Rectal smooth muscle tissue (tissue), 1 donor: Measurements from ENCODE around the gene KRT7.

Source experiments
- H3K27ac ChIP-seq: one replicate; pipeline ENCODE4 v1.7.0; 2013; ENCODE audit warnings: low read depth, low read length, inconsistent platforms
- H3K27me3 ChIP-seq: one replicate; pipeline ENCODE4 v1.7.0; 2013; ENCODE audit warnings: low read length; ENCODE audit not compliant: control insufficient read depth, insufficient read depth
- H3K36me3 ChIP-seq: one replicate; pipeline ENCODE4 v1.7.0; 2013; ENCODE audit warnings: low read length; ENCODE audit not compliant: control insufficient read depth, insufficient read depth
- H3K4me1 ChIP-seq: one replicate; pipeline ENCODE4 v1.7.0; 2013; ENCODE audit warnings: low read length; ENCODE audit not compliant: control insufficient read depth, insufficient read depth
- H3K4me3 ChIP-seq: one replicate; pipeline ENCODE4 v1.7.0; 2013; ENCODE audit warnings: low read length
- H3K9ac ChIP-seq: one replicate; pipeline ENCODE4 v1.7.0; 2013; ENCODE audit warnings: low read length

Gene KRT7

DNA sequence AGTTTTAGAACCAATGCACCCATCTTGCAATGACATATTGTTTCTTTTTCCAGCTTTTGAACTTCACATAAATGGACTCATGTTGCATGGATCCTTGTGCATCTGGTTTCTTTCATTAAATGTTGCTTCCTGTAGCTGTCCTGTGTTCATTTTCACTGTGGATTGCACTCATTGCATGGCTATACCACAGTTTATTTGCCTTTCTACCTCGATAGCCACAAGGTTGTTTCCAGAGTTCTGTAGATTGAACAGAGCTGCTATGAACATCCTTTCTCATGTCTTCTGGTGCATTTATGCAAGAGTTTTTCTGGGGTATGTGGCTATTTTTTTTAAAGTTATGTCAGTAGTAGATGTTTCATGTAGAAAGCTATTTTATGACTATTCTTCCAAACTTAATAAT, 61.8 kb downstream of the KRT7 start:
- Histone ChIP-seq H3K9ac (no peak overlapping the region), H3K36me3 (no peaks in the 10 kb centered on the region), H3K4me1 (no peaks in the 10 kb centered on the region)

DNA sequence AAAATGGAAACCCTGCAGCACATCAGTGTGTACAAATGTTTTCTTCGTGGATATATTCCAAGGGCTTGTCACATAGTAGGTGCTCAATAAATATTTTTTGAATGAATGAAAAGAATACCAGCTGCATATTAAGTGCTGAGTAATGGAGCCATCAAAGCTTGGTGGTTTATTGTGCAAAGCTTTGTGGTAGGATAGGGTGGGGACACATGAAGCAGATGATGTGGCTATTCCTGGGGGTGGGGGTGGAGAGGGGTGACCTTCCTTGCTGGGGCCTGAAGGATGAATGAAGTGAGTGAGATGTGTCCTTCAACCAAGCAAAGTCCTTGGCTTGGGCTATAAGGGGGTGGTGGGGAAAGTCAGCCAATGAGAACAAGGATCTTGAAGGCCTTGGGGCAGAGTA, 62.6 kb downstream of the KRT7 start:
- H3K27ac ChIP-seq: no peak overlapping the region
- H3K4me3 ChIP-seq: no peak overlapping the region
- H3K27me3 ChIP-seq: peaks cover 2% of the 10 kb centered on the region
- no peaks in the 10 kb centered on the region for H3K36me3 ChIP-seq
- H3K4me1 ChIP-seq: no peaks in the 10 kb centered on the region
- H3K9ac ChIP-seq: no peak overlapping the region

More for the DNA sequence above, 61.8 kb downstream of the KRT7 start:
- H3K27ac ChIP-seq: no peak overlapping the region
- no peak overlapping the region for H3K4me3 ChIP-seq
- H3K27me3 ChIP-seq: peaks cover 2% of the 10 kb centered on the region

DNA sequence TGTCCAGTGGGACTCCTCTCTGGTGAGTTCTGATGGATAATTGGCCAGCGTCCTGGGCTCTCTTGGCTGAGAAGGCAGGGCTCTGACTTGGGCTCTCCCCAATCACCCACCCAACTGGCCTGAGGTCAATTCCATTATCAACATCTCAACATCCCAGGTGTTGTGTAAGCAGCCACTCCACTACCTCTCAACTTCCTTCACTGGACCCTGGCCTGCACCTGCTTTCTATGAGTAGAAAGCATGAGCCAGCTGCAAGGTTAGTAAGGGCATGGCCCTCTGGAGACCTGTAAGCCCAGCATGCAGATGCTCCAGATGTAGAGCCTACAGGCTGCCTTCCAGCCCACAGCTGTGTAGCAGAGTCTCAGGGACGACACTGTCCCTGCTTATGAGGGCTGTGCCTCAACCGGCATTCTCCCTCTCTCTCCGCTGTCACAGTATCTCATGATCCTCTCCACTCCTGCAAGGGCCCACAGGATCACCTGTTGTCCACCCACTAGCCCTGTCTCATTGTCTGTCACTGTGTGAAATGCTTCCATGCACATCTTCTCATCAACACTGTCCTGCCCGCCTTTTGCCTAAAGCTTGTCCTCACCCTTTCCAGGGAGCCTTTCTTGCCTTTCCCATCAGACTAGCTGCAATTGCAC, 63.7 kb downstream of the KRT7 start:
- Histone ChIP-seq H3K4me1 (no peaks in the 10 kb centered on the region), H3K36me3 (no peaks in the 10 kb centered on the region), H3K27me3 (peaks cover 2% of the 10 kb centered on the region), H3K27ac (no peak overlapping the region), H3K9ac (no peak overlapping the region), H3K4me3 (no peak overlapping the region)
